Hematopoietic multipotent progenitor cell treated with erythropoietin and hydrocortisone succinate and interleukin-3 and kit ligand, for 17 days (in vitro differentiated cells): Measurements from ENCODE around the gene NTM.
"Not testable (repeated sequence)": the region's sequence is repeated elsewhere in the genome, so short reads cannot be mapped to it uniquely, and the experiment has no call there.

Experiments used
- DNase-seq: peaks from one replicate; pipeline ENCODE4 v3.0.0-alpha.2; 2015; ENCODE audit warnings: low spot score

Gene NTM

DNA sequence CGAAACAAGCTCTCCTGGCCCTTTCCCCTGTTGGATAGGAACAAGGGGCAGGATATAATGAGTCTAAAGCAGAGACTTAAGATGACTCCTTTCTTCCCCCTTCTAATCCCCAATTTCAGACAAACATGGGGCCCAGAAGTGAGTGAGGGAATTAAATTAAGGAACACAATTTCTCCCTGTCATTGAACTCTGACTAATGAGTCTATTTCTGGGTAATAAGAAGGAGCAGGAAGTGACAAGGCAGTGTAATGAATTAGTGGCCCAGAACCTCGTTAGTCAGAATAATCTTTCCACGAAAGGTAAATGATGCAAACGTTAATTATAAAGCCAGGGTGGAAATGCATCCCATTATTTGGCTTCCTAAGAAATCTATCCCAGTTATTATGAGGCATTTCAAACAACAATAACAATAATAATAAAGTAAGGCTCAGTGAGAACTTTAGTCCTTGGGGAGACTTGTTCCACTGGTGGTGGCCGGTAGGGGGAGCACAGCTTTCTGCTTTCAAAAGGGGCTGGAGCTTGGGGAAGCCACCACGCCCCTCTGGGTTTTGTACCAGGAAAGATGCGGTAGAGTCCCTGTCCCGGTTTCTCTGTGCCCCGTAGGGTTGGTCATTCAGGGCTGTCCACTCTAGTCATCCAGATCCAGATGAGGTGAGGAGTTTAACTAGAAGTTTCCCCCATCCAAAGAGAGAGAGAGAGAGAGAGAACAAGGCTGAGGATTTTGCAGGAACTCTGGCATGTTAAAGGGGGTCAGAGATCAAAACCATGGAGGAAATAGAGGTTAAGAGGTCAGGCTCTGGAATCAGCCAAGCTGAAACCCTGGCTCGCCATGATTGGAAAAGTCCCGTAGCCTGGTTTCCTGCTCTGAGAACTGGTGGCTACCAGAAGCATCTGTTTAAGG is 298.3 kb downstream of the NTM start:
- DNase-seq = peak; percentile 11

DNA sequence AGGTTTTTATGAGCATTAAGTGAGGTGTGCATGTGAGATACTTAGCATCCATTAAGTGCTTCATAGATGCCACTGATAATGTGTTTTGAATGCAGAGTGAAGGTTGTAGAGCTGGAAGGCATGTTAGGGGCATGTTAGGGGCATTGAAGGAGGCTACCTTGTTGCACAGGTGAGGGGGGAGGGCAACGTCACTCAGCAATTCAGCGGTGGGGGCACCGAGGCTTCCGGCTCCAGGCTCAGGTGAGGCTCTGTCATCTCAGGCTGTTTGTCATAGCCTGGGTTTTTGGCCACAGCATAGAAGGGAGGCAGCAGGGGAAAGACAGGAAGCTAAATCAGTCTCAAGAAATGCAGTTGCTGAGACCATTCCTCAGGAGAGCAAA is 299.0 kb downstream of the NTM start:
- DNase-seq = no peak

DNA sequence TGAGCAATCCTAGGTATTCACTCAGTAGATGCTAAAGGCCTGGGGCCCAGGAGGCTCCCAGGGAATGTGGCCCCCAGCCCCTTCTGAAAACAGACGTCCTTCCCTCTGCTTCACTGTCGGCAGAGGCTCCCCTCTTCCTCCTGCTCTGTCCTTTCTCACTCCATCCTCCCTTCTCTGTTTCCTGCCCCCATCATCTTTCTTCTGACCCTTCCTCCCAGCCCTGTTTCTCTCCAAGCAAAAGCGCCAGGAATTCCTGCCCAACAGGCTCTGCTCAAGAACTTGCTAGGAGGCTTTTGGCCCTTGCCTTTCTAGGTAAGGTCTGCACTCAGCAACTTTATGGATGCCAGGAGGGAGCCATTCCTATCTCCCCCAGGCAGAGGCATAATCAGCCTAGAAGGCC is 300.5 kb downstream of the NTM start:
- no peak for DNase-seq

GRCh38 chr11:131671320-131671719 is 300.9 kb downstream of the NTM start:
- no peak for DNase-seq

- DNase-seq = no peak
Measured at GRCh38 chr11:131671734-131672133, 301.3 kb downstream of the NTM start.

- no peak for DNase-seq
Measured at GRCh38 chr11:131672191-131672590, 301.8 kb downstream of the NTM start.

DNA sequence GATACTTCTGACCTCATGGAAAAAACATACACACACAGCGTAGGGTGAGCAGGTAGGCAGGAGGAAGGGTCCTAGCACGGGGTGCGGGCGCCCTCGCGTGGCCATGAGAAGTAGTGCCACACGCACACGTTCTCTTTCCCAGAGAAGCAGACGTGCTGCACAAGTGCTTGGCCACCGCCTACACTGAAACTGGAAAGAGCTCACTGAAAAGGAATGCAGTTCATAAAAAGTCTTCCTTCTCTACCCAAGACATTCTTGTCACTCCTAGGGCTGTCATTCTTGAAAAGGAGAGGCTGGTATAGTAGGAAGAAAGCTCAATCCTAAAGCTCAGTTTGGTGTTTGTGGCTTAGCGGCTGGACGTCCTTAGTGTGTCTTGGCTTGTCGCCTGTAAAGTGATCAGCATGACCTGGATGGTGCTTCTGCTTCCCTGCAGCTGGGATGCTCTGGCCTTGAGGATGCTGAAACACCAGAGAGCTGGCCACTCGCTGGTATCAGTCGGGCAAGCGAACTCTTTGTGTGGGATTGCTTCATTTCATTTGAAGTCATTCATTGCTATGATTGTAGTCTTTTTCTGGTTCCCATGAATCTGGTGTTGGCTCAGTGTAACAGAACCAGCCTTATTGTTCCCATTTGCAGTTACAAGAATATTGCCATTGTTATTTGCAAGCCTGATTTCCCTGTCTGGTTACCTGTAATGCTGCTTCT is 303.8 kb downstream of the NTM start:
- peak; percentile 23 for DNase-seq

DNA sequence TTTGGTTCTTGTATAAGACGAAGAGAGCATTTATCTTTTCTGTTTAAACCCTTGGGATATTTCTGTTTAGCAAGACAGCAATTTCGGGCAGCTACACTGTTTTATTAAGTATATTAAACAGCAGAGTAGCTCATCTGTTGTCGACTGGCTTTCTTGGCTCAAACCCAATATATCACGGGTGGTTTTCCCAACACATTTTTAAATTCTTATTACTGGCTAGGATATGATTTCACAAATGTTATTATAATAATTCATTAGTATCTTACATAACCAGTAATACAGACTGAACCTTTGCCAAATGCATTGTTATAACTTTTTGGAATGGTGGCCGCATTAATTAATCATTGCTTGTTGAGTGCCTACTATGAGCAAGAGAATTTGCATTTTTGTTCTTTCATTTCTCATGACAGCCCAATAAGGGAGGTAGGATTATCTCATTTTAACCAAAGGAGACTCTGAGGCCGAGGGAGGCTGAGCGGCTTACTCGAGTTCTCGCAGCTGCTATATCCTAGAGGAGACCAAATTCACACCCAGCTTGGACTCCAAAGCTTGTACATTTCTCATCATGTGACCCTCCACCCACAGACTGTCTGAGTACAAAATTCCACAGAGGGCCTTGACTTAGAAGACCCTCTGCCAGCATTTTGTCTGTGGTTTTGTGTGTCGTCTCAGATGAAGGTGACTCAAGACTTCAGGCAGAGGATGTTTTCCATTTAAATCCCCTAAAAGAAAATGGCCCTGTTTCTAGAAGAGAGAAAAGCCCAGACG is 304.9 kb downstream of the NTM start:
- no peak for DNase-seq

DNA sequence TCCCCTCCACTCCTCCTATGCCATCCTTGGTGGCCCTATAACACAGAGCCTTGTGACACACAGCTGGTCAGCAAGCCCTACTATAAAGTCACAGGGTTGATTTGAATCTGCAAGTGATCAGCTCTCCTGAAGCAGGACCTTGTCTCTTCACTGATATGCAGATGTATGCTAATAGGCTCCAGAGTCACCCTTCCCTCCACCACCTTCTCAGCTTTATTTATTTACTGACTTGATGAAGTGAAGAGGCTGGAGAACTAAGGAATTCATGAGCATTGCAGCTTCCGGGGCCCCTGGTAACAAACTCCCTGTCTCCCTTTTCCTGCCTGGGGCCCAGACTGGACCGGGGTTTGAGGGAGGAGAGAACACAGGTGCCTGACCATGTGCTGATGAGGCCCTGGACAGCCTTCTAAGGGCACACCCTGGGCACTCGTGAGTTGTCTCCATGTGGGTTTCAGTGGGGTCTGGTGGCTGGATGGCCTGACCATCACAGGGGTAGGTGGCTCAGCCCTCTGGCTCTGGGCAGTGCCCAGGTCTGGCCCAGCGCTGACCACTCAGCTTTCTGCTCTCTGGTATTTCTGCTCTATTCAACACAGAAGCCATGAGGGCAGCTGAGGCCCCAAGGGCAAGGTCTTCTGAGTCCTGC is 307.5 kb downstream of the NTM start:
- no peak for DNase-seq

DNA sequence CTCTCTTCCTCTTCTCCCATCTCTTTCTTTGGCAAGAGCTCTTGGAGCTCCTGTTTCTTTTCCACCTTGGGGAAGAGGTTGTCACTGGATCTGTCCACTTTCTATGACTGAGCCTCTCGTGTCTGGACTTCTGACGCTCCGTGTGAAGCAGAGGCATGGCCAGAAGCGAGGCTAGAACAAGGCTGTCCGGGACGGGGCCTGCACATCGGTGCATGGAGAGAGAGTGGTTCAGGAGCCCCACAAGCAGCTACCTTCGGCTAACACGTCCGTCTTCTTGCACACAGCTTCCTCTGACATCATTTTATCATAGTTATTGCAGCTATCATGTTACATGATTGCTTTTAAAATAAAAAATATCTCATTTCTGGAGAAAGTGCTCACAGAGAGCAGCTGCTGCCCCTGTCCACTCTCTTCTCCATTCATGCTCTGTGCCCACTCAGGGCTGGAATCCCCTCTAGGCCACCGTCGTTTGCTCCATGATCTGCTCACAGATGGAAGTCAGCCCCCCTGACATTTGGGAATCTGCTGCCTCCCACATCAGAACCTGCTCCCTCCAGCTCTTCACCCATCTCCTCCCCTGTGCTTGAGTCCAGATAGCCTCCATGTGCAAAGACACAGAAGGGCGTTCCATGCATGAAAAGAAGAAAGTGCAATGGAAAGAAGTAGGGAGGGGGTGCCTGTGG is 308.4 kb downstream of the NTM start:
- DNase-seq = no peak

DNA sequence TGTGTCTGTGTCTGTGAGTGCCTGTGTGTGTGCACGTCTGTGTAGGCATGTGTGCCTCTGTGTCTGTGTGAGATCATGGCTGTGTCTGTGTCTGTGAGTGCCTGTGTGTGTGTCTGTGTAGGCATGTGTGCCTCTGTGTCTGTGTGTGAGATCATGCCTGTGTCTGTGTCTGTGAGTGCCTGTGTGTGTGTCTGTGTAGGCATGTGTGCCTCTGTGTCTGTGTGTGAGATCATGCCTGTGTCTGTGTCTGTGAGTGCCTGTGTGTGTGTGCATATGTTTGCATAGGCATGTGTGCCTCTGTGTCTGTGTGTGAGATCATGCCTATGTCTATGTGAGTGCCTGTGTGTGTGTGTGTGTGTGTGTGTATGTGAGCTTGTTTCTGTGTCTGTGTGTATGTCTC is 310.0 kb downstream of the NTM start:
- not testable (repeated sequence) for DNase-seq

DNA sequence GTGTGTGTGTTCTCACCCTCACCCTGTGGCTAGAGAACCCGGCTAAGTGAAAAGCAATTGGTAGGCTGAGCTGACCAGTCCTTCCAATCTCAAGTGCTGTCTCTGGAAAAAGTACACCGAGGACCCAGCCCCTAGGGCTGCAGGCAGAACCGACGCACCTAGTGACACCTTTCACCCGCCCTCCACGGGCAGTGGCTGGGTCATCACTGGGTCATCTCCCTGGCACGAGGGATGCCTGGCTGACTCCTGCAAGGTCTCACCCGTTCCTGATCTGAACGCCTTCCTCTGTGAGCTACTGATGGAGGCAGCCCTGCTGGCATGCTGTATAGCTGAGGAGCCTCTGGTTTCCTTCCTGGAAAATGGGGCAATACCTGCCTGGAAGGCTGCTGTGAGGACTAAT is 311.5 kb downstream of the NTM start:
- DNase-seq = no peak

- DNase-seq = no peak
Measured at GRCh38 chr11:131682373-131683015, 312.1 kb downstream of the NTM start.

- DNase-seq = no peak
Measured at GRCh38 chr11:131683131-131683530, 312.7 kb downstream of the NTM start.

DNA sequence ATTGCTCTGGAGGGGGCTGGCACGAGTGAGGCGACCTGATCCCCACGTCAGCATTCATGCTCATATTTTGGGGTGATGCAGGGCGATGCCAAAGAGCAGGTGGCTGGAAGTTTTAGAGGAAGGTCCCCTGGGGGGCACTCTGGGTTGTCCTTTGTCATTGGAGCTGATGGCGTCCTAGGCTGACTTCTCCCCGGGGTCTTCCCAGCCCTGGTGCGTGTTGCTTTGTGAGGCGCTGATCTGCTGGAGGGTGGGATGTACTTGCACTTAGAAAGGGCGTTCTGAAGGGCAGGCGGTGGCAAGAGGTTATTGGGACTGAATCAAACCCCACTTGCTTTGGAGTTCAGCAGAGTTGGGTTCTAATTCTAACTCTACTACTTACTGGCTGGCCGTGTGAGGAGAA is 313.3 kb downstream of the NTM start:
- DNase-seq = no peak

DNA sequence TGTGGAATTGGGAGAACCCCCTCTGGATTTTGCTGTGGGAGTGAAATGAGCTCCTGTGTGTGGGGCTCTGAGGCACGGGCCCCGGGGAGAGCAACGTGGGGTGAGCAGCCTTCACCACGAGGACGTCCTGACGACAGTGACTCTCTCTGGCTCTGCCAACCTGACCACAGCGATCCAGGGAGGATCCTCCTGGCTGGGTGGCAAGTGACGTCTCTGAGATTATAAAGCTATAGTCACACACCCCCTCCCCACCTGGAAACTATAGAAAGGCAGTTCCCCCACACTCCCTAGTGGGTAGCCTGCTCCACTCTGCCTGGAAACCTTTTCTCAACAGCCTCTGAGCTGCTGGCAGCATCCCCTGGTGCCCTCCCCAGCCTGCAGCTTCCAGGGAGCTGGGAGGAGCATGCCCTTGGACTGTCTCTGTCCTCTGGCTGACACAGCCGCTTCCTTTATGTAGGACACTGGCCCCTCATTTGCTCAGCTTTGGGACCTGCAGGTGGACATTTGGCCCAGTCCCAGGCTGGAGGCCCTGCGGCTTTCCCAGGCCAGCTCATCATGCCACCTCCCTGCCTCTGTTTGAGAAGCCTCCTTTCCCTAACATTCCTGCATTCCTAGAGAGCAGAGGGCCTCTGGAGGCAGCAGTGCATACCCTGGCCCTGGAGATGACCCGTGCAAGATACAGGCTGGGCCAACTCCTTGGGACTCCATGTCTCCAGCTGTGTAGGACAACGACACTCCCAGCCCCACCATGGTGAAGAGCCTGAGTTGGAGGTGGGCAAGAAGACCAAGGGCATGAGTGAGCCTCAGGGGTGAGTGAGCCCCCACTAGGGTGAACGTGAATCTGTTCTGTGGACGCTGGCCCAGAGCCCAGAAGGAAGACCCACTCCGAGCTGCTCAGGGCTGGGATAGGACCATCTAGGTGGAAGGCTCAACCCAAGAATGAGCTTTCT is 314.0 kb downstream of the NTM start:
- no peak for DNase-seq

DNA sequence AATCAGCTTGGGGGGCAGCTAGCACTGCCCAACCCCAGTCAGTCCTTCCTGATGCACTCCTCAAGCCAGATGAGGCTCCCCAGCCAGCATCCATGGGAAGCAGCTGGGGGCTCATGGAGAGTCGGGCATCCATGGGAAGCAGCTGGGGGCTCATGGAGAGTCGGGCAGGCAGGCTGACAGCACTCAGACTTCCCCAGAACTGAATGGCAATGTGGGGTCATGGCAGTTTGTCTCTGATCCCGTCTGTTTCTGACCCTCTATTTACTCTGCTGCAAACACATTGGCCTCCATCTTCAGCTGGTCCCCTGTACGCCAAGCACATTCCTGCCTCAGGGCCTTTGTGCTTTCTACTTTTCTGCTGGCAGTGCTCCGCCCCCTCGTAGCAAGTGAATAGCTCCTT is 314.8 kb downstream of the NTM start:
- DNase-seq = no peak

- DNase-seq = no peak
Measured at GRCh38 chr11:131685906-131686305, 315.5 kb downstream of the NTM start.

DNA sequence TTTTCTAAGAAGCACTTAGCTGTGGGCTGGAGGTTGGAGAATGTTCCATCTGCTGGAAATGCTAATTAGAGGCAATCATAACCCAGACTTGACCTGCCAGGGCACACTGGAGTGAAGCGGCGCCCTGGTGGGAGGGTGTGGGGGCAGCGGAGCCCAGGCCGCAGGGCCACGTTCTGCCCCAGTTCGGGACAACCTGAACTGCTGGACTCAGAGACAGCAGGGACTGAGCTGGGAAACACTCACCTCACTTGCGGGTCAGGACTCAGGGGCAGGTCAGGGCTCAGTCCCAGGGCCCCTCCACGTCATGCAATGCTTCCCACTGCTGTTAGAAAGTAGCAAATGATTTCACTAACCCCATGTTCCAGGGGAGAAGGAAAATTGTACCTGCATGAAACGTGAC is 316.4 kb downstream of the NTM start:
- no peak for DNase-seq
